Stimulated activated CD8-positive, alpha-beta memory T cell treated with anti-CD3 and anti-CD28 coated beads, Interleukin-7, amount 100 ng/mL, for 4 hours (primary cell): ENCODE measurements around the gene SLC19A1.

Source experiments
- DNase-seq, 2 donors: peaks; one replicate each; pipeline ENCODE4 v3.0.0-alpha.2; 2020; ENCODE audit warnings: low read depth in 2 of 2

The SLC19A1 gene

DNA sequence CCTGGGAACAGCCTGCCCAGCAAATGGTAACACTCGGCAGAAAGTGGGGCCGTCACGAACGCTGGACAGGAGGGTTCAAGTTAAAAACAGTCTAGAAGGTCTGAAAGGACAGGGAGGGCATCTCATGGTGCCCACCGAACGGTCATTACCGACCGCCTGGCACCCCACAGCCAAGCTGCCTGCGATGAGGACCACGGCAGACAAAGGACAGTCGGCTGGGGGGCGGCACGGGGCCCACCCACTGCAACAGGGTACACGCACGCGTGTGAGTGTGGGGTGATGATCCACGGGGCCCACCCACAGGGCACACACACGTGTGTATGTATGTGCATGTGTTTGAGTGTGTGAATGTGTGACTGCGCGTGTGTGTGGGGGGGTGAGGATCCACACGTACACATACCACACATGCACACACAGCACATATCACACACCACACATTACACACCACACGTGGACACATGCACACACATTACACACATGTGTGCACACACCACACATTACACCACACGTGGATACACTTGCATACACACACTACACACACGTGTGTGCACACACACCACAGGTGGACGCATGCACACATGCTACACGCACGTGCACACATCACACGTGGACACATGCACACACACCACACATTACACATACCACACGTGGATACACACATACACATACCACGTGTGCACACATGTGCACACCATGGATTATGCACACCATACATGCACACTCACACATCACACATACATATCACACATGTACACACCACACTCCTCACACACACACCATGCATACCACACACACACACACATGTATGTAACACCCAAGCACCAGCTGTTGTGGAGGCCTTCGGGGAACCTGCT, 63.2 kb downstream of the SLC19A1 start:
- DNase-seq = no peak

DNA sequence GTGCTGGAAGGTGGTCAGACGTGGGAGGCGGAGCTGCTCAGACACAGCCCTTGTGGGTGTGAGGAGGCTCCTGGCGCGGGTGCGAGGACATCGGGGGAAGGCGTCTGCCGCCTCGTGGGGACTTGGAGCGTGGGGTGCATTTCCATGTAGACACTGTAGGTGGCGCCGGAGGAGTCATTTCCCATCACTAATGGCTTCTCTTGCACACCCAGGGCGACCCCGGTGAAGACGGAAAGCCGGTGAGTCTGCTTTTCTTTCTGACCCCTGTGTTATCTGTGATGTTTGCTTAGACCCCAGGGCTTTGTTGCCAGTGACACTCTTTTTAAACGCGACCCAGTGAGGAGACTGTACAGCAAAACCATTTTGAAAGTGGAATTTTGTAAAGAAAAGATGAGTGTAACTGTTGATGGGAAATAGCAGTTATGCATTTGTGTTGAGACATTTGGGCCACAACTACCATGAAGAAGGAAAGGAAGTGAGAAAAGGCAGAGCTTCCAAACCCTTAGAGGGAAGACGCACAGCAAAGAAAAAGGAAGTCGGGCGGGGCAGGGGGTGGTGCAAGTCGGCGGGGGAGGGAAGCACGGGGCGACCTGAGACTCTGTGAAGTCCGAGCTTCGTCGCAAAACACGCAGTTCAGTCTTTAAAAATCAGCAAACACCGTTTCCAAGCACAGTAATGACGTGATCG, 64.0 kb downstream of the SLC19A1 start:
- DNase-seq = peak; percentile 71 to 78

DNA sequence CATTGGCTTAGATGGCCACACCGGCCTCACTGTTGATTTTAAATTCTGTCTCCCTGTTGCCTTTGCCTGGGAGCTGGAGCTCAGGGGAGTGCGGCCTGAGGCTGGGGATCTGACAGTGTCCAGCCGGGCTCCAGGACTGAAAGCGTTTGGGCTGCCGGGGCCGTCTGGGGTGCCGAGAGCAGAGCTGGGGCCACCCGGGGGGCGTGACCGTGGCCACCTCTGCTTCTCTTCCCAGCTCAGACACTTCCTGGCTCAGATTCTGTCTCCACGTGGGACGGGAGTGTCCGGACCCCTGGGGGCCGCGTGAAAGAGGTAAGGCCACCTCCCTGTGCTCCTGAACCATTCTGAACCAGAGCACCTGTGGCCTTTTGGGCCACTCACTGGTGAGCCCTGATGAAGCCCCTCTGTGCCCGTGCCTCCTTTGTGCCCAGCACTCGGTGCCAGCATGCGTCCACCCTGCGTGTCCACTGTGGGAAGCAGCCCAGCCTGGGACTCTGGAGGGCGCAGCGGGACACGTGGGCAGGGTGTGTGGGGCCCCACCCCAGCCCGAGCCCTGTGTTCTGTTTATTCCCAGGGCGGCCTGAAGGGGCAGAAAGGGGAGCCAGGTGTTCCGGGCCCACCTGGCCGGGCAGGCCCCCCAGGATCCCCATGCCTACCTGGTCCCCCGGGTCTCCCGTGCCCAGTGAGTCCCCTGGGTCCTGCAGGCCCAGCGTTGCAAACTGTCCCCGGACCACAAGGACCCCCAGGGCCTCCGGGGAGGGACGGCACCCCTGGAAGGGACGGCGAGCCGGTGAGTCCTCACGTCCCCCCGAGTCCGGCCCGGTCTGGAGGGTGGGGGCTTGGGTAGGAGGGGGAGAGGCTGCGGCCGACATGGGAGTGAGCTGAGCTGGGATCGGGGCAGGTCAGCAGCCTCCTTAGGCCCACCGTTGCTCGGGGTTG, 64.8 kb downstream of the SLC19A1 start:
- DNase-seq = no peak

DNA sequence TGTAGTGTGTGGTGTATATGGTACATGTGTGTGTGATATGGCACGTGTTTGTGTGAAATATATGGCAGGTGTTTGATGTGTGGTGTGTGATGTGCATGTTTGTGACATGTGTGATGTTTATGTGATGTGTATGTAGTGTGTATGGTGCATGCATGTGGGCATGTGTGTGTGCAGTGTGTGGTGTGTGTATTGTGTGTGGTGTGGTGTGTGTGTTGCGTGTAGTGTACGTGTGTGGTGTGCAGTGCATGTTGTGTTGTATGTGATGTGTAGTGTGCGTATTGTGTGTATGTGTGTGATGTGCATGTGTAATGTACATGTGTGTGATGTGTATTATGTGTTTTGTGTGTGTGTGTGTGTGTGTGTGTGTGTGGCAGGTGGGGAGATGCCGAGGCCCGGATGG, 65.7 kb downstream of the SLC19A1 start:
- DNase-seq = no peak

DNA sequence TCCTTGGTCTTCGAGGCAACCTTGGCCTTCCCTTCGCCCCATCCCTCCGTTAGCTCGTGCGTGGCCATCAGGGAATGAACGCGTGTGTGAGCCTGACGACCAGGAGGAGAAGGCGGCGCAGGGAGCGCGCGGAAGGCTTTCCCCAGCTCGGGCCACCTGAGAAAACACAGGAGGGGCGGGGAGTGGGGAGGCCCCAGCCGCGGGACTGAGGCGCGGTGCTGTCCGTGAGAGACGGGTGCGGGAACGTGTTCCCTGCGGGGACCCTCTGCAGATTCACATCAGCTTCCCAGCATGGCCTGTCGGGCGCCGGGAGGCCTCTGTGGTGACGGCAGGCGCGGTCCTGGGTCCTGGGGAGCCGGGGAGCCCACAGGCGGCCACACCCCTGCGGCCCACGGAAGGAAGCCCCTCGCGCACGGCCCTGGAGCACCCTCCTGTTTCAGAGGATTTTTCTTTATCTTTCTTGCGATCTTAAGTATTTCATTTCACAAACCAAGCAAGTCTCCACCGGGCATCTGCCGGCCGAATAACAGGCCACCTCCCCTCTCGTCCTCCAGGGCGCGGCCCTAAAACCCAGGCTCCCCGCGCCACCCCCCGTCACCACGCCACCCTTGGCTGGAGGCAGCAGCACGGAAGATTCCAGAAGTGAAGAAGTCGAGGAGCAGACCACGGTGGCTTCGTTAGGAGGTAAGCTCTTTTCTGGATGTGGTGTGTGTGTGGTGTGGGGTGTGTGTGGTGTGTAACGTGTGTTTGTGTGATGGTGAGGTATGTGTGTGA, 66.3 kb downstream of the SLC19A1 start:
- no peak for DNase-seq

DNA sequence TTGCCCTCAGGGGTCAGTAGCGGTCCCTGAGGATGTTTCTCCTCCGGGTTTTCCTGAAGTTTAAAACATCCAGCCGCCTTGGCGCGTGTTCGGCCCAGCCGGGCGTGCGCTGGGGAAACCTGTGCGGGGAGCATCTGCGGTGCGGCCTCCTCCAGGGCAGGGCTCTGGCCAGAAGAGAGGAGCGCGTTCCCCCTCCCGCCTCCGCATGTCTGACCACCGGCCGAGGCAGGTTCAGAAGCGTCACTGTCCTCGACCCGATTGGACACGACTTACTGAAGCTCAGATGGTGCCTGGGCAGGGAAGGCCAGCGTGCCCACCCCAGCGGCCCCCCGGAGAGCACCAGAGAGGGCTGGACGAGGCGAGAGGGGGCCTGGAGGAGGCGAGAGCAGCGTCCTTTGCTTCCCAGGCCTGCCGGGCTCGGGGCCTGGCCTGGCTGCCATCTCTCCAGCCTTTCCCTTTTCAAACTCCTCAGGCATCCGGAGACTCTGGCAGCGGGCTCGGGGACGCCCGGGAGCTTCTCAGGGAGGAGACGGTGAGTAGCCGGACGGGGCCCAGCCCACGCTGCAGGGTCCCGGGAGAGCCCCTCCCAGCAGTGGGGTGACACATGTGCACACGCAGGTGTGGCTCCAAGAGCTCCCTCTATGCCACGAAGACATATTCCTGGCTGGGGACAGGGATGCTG, 67.1 kb downstream of the SLC19A1 start:
- no peak for DNase-seq

DNA sequence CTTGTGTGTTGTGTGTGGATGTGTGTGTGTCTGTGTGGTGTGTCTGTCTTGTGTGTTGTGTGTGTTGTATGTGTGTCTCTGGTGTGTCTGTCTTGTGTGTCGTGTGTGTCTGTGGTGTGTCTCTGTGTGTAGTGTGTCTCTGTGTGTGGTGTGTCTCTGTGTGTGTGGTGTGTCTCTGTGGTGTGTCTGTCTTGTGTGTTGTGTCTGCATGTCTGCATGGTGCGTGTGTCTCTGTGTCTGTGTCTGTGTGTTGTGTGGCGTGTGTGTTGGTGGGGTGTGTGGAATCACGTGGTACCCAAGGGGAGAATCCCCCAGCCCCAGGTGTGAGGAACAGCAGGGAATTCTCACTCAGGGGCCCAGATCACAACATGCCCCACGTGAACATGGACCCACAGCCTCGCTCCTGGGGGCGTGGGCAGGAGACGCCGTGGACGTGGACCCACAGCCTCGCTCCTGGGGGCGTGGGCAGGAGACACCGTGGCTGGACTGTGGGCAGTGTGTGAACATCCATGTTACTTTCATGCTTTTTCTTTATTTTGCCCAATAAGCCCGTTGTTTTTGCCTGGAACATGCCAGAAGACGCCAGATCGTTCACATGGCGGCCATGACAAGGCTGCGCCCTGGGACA, 67.8 kb downstream of the SLC19A1 start:
- DNase-seq = no peak

DNA sequence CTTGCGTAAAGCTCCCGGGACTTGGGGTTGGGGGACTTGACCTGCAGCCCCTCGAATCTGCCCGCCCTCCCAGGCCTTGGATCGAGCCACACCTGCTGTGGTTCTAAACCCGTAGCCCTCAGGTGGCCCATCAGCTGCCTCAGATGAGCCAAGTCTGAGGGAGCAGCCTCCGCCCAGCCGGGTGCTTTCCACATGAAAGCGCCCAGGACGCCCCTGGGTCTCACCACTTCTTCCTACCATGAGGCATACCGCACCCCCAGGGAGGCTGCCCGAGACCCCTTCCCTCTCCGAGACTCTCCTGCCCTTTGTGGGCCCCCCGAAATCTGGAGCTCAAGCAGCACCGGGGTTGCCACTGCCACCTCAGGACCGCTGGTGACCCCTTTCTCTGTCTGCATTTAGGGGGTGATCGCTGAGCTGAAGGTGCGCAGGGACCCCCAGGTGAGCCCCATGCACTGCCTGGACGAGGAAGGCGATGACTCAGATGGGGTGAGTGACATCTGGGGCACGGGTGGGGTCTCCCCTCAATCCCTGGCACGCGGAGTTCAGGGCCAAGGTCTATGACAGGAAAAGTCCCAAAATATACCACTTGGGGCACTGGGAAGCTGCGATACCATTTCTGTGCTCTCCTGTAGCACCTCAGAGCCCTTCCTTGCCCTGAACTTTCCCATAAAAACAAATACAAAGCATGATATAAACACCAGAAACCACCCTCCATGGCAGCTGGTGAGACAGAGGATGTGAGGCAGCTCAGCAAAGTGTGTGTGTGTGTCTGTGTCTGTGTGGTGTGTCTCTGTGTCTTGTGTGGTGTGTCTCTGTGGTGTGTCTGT, 68.5 kb downstream of the SLC19A1 start:
- DNase-seq = no peak

DNA sequence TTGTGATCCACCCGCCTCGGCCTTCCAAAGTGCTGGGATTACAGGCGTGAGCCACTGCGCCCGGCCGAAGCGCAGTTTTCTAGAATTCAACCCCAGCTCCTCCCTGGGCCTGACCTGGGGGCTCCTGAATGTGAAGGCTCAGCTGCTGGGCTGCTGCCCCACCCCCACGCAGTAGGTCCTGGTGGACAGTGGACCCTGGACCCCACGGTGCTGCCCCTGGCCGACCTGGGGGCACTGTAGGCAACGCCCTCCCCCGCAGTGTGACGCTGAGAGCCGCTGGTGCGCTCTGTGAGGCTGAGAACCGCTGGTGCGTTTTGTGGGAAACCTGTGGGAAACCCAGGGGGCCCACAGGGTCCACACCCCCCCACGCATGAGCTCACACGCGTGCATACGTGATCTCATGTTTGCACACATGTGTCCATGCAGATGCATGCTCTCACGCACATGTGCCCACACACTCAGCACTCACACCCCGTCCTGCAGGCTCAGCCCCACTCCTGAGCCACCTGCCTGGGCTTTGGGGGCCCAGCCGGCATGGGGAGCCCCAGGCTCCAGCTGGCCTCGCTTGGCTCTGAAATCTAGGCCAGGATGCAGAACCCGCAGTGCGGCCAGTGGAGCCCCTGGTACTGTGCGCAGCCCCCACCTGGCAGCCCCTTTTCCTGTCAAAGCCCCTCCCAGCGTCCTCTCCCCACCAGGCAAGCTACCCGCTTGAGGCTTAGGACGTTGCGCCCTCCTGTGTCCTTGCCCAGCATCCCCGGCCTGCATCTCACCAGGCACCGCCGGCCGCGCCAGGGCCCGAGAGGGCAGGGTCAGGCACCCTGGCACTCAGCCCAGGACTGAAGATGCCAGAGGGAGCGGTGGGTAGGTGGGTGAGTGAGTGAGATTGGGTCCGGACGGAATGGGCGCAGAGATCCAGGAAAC, 69.5 kb downstream of the SLC19A1 start:
- no peak for DNase-seq

DNA sequence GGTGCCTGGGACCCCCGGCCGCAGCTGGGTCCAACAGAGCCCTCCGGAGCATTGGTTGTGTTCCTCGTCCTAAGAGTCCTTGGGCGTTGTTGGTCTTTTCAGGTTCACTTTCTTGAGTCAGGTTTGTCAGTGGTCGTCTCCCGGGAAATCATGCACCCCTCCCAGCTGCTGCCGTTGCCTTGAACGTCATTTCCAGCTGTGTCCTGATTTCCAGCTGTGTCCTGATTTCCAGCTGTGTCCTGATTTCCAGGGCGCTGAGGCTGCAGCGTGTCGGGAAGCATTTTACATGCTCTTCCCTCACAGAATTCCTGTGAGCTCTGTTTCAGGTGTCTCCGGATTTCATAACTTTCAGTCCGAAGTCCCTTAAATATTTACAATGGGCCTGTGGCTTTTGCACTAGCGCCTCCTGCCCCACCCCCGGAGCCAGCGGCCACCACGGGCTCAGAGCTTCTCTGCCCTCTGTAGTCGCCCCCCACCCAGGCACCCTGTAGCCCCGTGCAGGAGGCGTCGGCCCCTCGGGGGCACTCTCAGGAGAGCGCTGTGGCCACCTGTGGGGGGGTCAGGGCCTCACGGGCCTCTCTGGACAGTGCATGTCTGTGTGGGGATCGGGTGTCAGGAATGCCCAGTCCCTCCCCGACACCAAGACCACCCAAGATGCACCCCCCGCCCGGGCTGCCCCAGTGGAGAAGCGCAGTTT, 70.6 kb downstream of the SLC19A1 start:
- DNase-seq = no peak

DNA sequence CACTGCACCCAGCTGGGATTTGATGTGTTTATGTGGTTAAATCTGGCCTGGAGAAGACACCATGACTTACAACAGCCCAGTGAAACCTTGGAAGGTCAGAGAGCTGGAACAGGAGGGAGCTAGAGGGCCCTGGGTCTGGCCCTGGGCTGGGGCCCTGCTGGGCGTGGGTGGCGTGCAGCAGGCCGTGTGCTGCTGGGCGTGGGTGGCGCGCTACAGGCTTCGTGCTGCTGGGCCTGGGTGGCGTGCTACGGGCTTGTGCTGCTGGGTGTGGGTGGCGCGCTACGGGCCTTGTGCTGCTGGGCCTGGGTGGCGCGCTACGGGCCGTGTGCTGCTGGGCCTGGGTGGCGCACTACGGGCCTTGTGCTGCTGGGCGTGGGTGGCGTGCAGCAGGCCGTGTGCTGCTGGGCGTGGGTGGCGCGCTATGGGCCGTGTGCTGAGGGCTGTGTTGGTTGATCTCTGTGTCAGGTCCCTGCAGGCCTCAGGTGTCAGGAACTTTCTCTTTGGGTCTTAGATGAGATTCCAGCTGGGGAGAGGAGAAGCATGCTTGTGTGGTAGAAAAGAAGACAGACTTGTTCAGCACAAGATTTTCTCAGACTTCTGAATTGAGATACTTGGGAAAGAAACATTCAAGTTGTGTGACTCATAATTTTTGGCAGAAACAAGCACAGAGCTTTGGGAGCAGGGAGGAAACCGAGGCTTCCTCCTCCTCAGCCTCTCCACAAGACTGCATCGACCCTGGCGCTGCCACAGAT, 71.3 kb downstream of the SLC19A1 start:
- DNase-seq = peak in 1 of 2 donors; percentile 19

DNA sequence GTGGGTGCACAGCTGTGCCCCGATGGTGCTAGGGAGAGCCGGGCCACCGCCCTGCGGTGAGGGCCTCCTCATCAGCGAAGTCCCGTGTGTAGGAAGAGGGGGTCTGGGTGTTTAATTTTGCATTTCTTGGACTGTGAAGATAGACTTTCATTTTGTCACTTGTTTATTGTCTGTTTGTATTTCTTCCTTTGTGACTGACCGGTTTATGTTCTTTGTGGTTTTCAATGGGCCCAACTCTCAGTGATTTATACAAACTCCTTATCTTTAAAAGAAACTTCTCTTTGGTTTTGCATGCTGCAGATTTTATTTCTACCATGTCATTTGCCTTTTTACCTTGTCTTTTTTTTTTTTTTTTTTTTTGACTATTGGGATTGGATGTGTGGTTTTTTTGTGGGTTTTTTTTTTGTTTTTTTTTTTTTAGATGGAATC, 72.1 kb downstream of the SLC19A1 start:
- DNase-seq = no peak

DNA sequence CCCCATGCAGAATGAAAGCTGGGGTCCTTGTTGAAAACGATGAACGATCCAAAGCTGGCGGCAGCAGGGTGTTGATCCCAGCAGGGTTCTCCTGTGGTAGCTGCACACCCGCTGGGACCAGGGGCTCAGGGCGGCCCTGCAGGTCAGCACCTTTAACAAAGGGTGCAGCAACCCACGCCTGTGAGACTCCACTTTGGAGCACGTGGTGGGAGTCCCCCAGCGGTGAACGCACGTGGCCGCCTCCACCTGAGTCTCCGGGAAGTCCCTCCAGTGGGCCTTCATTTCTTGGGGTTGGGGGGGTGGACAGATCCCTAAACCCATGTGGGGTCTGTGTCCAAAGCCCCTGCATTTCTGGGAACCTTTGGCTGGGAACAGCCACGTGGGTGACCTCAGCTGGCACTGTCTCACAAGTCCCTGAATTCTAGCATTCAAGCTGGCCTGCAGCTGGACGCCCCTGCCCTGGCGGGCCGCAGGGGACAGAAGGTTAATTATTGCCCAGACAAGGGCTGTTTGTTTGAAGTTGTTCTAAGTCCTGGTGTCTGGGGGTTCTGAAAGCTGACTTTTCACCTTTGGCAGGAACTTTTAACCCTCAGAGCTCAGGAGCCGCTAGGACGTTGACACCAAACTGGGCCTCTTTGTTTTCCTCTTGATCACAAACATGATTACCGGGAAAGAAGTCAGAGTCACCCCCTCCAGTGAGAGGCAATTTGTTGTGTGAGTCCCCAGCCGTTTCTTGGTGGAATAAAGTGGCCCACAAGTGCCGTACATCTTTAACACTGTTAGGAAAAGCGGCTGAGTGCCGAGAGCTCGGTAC, 72.8 kb downstream of the SLC19A1 start:
- no peak for DNase-seq

DNA sequence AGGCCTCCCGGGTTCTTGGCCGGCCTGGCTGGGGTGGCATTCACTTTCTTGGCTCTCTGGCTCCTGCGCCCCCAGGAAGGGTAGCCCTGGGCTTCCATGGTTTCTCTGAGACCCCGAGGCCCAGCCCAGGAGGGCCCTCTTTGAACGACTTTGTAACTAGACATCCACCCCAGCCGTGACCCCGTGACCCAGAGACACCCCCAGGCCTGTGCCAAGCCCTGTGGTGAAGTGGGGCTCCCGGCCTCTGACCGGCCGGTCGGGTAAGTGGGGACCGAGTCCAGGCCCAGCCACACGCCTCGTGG, 73.3 kb downstream of the SLC19A1 start:
- DNase-seq = no peak

DNA sequence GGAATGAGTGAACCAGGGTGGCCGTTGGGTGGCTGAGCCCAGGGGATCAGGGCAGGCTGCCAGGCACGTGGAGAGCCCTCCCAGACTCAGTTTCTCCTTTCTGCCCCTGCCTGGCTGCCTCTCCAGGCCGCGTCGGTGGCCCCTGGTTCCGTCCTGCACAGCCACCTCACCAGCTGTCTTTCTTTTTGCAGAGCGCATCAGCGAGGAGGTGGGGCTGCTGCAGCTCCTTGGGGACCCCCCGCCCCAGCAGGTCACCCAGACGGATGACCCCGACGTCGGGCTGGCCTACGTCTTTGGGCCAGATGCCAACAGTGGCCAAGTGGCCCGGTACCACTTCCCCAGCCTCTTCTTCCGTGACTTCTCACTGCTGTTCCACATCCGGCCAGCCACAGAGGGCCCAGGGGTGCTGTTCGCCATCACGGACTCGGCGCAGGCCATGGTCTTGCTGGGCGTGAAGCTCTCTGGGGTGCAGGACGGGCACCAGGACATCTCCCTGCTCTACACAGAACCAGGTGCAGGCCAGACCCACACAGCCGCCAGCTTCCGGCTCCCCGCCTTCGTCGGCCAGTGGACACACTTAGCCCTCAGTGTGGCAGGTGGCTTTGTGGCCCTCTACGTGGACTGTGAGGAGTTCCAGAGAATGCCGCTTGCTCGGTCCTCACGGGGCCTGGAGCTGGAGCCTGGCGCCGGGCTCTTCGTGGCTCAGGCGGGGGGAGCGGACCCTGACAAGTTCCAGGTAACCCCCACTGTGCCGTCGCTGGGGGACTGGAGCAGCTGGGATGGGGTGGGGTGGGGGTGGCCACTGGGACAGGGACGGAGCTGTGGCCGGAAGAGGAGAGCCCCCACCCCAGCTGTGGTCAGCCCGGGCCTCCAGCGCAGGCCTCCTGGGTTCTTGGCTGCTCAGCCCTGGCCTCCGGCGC, 73.9 kb downstream of the SLC19A1 start:
- no peak for DNase-seq
